GM23248 (cell line): ENCODE results near the gene HBQ1. TPM values are rescaled to one million over a fixed set of nuclear protein-coding genes. Genes with fewer than 3 reads are reported as not detected.

ENCODE experiments used
- polyA plus RNA-seq: library from polyadenylated mRNA; unstranded; fragments of >200 nt; fragmentation: Nextera tagmentation; extraction: Ambion mirVana; gene quantifications from 2 replicates; pipeline ENCODE4 v1.2.1, GENCODE V29; 2016
- small RNA-seq: library from RNA; depleted of rRNA; stranded (forward); fragments of <200 nt; gene quantifications from one replicate; pipeline ENCODE3, GENCODE V24; 2014; ENCODE audit warnings: low read depth, low replicate concordance
- total RNA-seq: library from RNA; depleted of rRNA; stranded (reverse); fragments of >200 nt; shearing (Covaris generic); gene quantifications from 2 replicates; pipeline ENCODE4 v1.2.3, GENCODE V29; 2014; rRNA removed

HBQ1 gene
- total and polyA plus RNA-seq, 2 experiments from 2014 or later, result not detected

Small RNA genes lying within 50 kb of the gene (small RNA-seq; reads per million reads assigned to genes)
- gene RF00019, result not detected

Other genes with a start within 250 kb of the HBQ1 start
- 2.2 and 5.2 TPM in 2 replicates for gene POLR3K, start 126.9 kb upstream of the HBQ1 start, total RNA-seq
- gene POLR3K, start 126.9 kb upstream of the HBQ1 start, polyA plus RNA-seq, result 16.0 and 17.2 TPM in 2 replicates
- gene SNRNP25, start 126.6 kb upstream of the HBQ1 start, total RNA-seq, result 12.1 and 17.6 TPM in 2 replicates
- gene SNRNP25, start 126.6 kb upstream of the HBQ1 start, polyA plus RNA-seq, result 30.4 and 31.5 TPM in 2 replicates
- gene RHBDF1, start 107.8 kb upstream of the HBQ1 start, total RNA-seq, result 54.6 and 61.7 TPM in 2 replicates
- 62.2 and 62.6 TPM in 2 replicates for gene RHBDF1, start 107.8 kb upstream of the HBQ1 start, polyA plus RNA-seq
- gene MPG, start 102.2 kb upstream of the HBQ1 start, total RNA-seq, result 127 and 222 TPM in 2 replicates
- 132 and 134 TPM in 2 replicates for gene MPG, start 102.2 kb upstream of the HBQ1 start, polyA plus RNA-seq
- 6.4 and 10.6 TPM in 2 replicates for gene NPRL3, start 41.8 kb upstream of the HBQ1 start, total RNA-seq
- 11.6 and 13.6 TPM in 2 replicates for gene NPRL3, start 41.8 kb upstream of the HBQ1 start, polyA plus RNA-seq
- not detected in 2 replicates for gene HBZ, start 27.8 kb upstream of the HBQ1 start, total RNA-seq
- gene HBZ, start 27.8 kb upstream of the HBQ1 start, polyA plus RNA-seq, result not detected in 2 replicates
- not detected in 2 replicates for gene HBM, start 14.5 kb upstream of the HBQ1 start, total RNA-seq
- not detected in 2 replicates for gene HBM, start 14.5 kb upstream of the HBQ1 start, polyA plus RNA-seq
- gene HBA2, start 7.6 kb upstream of the HBQ1 start, total RNA-seq, result not detected in 2 replicates
- not detected in 2 replicates for gene HBA2, start 7.6 kb upstream of the HBQ1 start, polyA plus RNA-seq
- not detected in 2 replicates for gene HBA1, start 3.8 kb upstream of the HBQ1 start, total RNA-seq
- not detected in 2 replicates for gene HBA1, start 3.8 kb upstream of the HBQ1 start, polyA plus RNA-seq
- 49.6 and 78.5 TPM in 2 replicates for gene LUC7L, start 49.0 kb downstream of the HBQ1 start, total RNA-seq
- 35.6 and 37.3 TPM in 2 replicates for gene LUC7L, start 49.0 kb downstream of the HBQ1 start, polyA plus RNA-seq
- gene FAM234A, start 54.4 kb downstream of the HBQ1 start, total RNA-seq, result 165 and 202 TPM in 2 replicates
- 113 and 119 TPM in 2 replicates for gene FAM234A, start 54.4 kb downstream of the HBQ1 start, polyA plus RNA-seq
- 2.4 and 7.0 TPM in 2 replicates for gene RGS11, start 95.5 kb downstream of the HBQ1 start, total RNA-seq
- 4.4 and 4.5 TPM in 2 replicates for gene RGS11, start 95.5 kb downstream of the HBQ1 start, polyA plus RNA-seq
- gene ARHGDIG, start 100.1 kb downstream of the HBQ1 start, total RNA-seq, result 0.65 TPM in 1 of 2 replicates, not detected in the other
- gene ARHGDIG, start 100.1 kb downstream of the HBQ1 start, polyA plus RNA-seq, result 0.38 and 0.40 TPM in 2 replicates
- not detected in 2 replicates for gene PDIA2, start 102.7 kb downstream of the HBQ1 start, total RNA-seq
- not detected in 2 replicates for gene PDIA2, start 102.7 kb downstream of the HBQ1 start, polyA plus RNA-seq
- gene AXIN1, start 172.3 kb downstream of the HBQ1 start, total RNA-seq, result 25.5 and 27.1 TPM in 2 replicates
- 3.0 and 3.3 TPM in 2 replicates for gene AXIN1, start 172.3 kb downstream of the HBQ1 start, polyA plus RNA-seq
- gene MRPL28, start 190.1 kb downstream of the HBQ1 start, total RNA-seq, result 94.1 and 103 TPM in 2 replicates
- gene MRPL28, start 190.1 kb downstream of the HBQ1 start, polyA plus RNA-seq, result 108 and 110 TPM in 2 replicates
- gene PGAP6, start 201.5 kb downstream of the HBQ1 start, total RNA-seq, result 78.4 and 98.6 TPM in 2 replicates
- 16.4 and 20.6 TPM in 2 replicates for gene PGAP6, start 201.5 kb downstream of the HBQ1 start, polyA plus RNA-seq
- gene NME4, start 216.7 kb downstream of the HBQ1 start, total RNA-seq, result 128 and 175 TPM in 2 replicates
- gene NME4, start 216.7 kb downstream of the HBQ1 start, polyA plus RNA-seq, result 283 and 293 TPM in 2 replicates
- 7.8 and 8.9 TPM in 2 replicates for gene DECR2, start 221.4 kb downstream of the HBQ1 start, total RNA-seq
- 25.2 and 26.1 TPM in 2 replicates for gene DECR2, start 221.4 kb downstream of the HBQ1 start, polyA plus RNA-seq
- gene RAB11FIP3, start 245.2 kb downstream of the HBQ1 start, total RNA-seq, result 27.8 and 33.5 TPM in 2 replicates
- gene RAB11FIP3, start 245.2 kb downstream of the HBQ1 start, polyA plus RNA-seq, result 0.46 and 1.2 TPM in 2 replicates